HUDEP-2 (cell line): ENCODE measurements around the gene ADAMTSL2.
A peak's percentile ranks its signal among the peaks of the same experiment; 100 is the strongest.

Source experiments
- DNase-seq, 76 experiments: peaks; one replicate each; lab custom pipeline; 2025; ENCODE audit not compliant: unreplicated experiment in 76 of 76; lab: John Stamatoyannopoulos, UW

Gene ADAMTSL2

DNA sequence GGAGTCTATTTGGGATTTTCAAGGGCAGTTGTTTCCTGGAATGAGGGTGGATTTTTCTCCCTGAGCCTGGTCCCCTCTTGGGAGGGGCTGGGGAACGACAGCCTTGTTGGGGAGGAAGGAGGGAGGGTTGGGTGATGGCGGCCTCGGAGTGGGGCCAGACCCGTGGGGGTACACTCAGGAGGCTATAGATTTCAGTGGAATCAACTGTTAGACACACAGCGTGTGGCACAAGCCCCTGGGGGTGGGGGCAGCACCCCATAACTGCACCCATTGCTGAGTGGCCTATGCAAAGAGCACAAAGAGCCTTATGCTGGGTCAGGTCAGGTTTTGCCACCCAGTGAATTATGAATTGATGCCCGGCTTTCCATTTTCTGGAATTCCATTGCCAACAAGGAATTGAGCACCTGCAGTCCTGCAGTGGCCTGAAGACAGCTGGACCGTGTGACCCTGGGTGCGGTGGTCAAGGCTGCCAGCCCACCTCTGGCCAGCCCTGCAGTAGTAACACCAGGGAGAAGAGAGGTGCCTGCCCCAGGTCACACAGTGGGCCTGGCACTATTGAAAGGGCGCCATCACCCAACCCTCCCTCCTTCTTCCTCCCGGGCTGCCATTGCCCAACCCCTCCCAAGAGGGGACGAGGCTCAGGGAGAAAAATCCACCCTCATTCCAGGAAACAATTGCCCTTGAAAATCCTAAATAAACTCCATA is 18.1 kb upstream of the ADAMTSL2 start:
- DNase-seq: no peak

DNA sequence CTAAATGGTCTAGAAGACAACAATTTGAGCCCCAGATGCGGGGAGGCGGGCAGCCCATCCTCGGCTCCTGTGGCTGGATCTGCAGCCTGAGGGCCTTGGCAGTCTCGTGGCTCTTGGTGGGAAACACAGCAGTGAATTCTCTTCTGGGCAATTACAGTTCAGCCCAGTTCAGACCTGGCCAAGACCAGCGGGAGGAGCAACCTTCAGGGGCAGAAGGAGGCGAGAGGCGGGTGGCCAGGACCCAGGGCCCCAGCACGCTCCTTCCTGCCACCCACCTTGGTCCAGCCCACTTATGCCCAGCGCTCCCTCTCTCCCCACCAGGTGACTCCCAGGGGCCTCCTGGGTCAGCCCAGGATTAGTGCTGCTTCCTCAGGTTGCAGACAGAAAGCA is 17.5 kb upstream of the ADAMTSL2 start:
- no peak for DNase-seq

DNA sequence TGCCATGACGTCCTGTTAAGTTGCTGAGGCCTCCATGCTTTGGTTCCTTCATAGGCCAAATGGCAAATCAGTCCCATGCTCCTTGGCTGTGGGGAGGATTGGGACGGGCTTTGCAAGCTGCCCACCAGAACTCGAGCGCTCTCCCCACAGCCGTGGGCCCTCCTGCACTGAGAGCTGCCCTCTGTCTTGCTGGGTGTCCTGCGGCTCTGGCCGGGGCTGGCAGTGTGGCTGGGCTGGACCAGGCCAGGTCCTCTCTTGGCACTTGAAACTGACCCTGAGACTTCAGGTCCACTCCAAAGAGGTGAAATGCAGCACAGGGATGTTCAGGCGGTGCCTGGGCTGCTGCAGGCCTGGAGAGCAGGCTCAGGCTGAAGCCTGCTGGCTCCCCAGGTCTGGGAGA is 16.8 kb upstream of the ADAMTSL2 start:
- DNase-seq: no peak

DNA sequence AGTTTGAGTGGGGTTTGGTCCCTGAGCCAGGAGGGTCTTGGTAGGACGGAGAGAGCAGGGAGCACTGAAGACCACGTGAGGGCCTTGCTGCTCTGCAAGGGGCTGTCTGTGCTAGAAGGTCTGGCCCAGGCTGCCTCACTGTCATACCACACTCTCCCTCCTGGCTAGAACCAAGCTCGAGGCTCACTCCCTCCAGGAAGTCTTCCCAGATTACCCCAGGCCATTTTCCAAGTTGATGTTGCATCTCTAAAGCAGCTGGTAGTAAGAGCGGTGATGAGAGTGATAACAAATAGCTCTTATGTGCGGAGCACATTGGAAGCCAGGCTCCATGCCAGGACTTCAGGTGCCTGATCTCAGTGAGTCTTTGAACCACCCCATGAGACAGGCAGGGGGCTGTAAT is 16.3 kb upstream of the ADAMTSL2 start:
- DNase-seq: no peak

DNA sequence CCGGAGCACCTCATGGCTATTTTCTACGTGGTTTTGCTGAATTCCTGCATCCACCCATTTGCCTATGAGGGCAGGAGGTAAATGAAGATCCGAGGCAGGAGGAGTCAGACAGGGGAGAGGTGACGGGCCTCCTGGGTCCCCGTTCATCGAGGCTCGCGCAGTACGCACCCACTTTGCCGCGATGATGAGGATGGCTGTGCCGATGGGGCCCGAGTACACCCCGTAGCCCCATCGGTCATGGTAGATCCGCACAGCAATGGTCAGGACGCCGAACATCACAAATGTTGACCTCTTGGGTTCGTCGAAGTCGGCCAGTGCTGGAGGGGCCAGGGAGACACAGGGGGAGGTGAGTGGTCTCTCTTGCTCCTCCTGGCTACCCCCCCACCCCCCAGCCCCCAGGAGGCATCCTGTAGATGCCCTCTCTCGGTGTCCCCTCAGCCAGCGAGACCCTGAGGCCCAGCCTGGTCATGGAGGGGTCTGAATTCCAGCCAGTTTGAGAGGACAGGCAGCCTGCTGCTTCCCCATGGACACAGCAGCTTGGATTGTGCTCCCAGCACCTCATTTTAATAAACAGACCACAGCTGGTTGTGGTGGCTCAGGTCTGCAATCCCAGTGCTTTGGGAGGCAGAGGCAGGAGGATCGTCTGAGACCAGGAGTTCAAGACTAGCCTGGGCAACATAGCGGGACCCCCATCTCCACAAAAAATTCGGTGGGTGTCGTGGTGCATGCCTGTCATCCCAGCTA is 15.6 kb upstream of the ADAMTSL2 start:
- DNase-seq: no peak

DNA sequence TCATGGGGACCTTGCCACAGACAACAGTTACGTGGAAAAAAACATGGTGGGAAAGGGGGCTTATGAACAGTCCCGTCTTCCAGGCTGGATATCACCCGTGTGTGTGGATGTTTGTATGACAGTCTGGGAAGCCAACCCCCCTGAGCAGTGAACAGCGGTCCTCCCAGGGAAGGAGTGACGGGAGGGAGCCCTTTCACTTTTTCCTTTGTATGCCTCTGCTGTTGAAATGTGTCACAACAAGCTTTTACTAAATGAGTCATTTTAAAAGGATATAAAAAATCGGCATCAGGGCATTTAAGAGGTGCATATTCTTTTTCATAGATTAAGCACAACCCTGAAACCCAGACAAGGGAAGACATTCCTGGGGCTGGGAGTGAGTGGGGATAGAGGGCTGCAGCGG is 14.8 kb upstream of the ADAMTSL2 start:
- DNase-seq: no peak

DNA sequence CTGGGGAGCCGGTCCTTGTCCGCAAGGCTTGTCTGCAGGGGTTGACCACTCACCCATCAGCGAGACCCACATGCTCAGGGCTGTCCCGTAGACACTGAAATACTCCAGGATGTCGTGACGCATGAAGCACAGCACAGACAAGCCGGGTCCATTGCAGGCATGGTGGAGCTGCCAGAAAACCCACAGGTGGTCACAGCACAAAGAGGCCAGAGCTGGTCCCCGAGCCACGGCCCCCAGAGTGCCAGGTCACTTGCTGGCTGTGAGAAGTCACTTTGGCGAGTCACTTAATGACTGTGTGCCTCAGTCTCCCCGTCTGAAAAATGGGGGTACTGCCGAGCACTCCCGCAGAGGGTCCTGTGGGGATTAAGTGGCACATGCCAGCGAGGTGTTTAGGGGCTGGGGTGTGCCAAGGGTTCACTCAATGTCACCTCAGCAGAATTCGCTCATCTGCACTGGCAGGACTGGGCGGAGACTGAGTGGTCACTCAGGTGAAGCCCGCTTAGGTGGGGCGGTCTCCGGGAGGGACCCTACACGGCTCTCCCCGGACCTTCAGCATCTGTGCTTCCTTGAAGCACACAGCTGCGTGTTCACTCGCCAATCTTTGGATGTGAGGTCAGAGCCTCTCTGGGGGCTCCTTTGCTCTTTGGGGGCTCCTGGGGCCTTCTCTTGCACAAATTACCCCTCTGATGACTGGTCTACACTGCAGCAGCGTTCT is 14.2 kb upstream of the ADAMTSL2 start:
- DNase-seq: no peak

DNA sequence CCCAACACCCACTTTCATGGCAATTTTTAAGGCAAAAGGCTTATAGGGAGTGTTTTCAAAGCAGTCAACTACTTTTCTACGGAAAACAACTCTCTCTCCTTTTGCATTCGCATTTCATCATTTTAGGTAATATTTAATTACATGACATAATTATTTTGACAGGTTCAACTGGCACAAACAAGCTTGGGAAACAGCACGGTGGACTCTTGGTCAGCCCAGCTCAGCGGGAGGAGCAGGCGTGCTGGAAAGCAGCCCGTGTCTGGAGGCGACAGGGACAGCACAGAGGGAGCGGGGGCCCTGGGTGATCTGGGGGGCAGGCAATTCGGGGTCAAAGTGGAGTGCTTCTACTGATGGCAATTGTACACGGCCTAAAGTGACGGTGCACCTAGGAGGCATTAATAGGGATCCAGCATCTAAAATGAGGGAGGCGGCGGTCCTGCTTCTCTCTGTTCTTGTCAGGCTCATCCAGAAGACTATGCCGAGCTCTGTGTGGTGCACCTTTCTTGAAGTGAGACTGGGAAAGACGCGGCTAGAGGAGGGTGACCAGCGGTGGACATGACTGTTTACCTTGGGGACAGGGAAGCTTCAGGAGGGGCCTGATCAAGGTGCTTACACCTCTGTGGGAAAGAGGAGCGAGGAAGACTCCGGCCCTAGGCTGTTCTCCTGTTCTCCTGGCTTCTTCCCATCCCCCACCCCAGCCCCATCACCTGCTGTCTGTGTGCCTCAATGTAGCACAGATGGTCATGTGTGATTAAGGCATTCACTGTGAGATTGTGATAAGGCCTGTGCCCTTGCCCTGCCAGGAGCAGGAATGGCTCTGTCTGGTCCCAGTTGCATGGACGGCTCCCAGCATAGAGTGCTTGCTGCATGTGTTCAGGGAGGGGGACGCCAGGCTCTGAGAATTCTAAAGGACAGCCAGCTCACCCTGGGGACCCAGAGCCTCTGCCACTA is 13.1 kb upstream of the ADAMTSL2 start:
- peak in 69 of 76 experiments; percentile 15 to 81 (median 56) for DNase-seq

DNA sequence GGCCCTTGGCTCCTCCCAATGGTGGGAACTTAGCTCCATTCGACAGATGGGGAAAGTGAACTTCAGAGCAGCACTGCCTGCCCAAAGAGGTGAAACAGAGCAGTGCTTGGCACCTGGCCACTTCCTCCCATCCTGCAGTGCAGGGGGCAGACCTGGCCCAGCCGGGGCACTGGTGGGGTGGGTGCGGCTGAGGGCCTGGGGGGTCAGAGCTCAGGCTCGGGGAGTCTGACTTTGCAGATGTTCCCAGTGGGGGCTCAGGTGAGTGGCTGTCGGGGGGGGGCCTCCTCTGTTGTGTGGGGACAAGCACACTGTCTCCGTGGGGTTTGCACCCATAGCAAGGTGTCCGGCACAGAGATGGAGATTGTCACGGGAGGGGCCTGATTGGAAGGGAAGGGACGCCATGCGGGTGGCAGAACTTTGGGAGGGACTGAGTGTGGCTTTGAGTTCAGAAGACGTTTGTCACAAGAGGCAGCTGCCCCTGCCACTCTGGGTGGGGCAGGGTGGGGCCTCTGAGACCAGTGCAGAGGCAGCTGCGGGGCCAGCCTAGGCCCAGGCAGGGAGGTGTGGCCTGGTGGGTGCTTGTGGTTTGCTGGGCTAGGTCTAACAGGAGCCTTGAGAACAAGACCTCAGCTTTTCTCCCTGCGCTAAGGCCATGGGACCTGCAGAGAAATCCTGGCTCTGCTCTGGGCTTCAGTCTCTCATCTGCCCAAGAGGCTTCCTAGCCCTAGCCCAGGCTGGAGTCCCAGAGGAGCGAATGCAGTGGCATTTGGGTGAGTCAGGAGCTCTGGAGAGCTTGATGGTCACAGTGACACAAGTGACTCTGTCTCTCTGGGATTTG is 12.2 kb upstream of the ADAMTSL2 start:
- DNase-seq: peak in 75 of 76 experiments; percentile 23 to 93 (median 85)

DNA sequence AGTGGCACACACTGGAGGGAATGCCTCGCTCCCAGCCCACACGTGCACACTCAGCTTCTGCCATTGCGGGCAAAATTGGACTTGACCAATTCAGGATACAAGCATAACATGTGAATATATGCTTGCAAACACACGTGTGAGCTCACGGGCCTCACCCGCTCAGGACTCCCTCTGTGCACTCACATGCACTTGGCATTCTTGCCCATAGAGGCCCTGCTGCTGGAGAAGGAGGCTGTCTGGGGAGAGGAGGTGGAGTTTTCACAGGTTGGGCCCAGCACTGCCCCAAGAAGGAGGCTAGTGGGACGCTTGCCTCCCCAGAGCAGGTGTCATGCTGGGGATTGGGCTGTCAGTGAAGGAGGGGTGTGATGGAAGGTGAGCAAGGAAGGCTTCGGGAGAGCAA is 11.4 kb upstream of the ADAMTSL2 start:
- peak in 4 of 76 experiments; percentile 23 to 43 (median 28) for DNase-seq

DNA sequence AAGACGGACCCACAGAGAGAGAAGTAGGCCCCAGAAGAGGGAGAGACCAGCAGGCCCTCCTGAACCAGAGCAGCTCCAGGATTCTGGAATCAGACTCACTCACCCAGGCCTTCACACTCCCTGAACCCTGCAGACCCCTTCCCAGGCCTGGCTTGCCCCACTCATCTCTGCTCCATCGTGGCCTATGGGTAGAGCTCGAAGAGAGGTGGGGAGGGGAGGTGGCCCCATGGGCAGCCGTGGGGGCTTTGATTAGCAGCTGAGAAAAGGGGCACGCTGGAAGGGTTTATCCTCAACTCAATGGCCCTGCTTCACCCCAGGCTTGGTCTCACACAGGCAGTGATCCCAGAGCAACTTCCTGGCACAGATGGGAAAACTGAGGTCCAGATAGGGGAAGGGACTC is 10.4 kb upstream of the ADAMTSL2 start:
- no peak for DNase-seq

DNA sequence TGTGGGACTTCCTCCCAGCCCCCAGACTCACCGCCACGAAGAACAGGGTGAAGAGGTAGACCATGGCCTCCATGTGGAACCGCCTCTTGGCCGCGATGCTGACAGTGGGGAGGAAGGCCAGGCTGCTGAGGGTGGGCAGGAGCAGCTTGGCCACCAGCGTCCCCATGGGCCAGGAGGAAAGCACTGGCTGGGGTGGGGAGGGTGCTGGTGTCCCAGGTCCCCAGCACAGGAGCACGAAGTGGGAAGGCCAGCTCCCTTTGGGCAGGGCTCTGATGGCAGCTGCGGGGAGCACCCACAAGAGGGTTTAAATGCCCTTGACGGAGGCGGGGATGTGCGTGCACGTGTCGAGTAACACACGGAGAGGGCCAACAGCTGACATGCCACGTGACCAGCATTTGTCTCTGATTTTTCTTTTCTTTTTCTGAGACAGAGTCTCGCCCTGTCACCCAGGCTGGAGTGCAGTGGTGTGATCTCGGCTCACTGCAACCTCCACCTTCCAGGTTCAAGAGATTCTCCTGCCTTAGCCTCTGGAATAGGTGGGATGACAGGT is 9.8 kb upstream of the ADAMTSL2 start, which contains the start of gene MYMK:
MYMK (minus strand) TSS at position 281 of the 550 bp plus-strand sequence; CDS start at position 166, 115 bp downstream.
- DNase-seq: no peak

DNA sequence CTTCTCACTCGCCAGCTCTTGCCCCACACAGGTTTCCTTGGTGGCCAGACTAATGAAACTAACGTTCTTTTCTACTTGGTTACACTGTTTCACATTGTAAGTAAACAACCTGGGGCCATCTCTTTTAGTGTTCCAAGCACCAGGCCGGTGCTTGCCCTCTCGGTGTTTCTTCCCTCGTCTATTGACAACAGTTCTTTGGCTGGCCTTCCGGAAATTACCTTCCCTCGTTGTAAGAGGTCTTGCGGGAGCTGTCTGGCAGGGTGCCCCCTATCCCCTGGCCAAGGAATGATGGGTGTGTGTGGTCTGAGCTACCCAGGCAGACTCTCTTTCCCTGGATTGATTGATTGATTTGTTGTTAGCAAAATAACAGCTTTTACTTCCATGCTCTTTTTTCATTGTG is 8.8 kb upstream of the ADAMTSL2 start:
- DNase-seq: no peak

DNA sequence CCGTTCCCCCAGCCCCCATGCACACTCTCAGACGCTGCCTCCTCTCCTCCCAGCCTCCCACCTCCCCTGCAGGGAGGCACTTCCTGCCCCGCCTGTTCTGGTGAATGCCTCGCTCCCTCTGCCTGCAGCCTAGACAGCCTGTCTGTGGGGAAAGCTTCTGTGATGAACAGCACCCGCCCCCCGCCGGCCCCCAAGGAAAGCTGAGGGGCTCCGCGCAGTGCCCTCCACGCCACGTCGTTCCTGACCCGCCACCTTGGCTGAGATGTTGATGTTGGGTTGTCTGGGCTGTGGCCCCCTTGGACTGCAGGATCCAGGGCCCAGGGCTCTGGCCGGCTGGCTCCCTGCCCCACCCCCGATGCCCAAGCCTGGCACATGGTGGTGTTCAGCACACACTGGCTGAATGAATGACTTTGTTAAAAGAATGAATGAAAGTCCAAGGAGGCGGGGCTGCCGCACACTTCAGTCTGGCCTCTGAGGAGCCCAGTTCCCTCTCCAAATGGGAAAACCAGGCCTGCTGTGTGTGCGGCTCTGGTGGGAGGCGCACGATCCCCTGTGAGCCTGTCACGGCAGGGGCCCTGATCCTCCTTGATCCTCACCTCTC is 7.7 kb upstream of the ADAMTSL2 start:
- DNase-seq: peak in 6 of 76 experiments; percentile 9 to 23 (median 16)

DNA sequence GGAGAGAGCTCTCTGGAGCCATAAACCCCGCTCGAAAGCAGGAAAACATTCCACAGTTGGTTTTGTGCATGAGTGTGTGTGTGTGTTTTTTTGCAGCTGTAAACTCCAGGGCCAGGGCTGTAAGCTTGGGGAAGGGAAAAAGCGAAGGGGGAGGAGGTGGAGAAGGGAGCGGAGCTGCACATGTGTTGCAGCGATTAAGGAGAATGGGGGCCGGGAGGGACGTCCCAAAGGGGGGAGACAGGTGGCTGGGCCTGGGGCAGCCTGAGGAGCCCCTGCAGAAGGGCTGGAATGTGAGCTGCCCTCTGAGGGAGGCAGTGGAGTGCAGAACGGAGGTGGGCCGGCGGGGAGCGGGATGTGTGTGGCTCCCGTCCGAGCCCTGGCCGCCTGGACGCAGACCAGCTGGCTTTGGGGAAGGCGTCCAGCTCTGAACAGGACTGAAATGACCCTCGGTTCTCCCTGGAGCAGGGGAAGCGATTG is 7.0 kb upstream of the ADAMTSL2 start:
- no peak for DNase-seq

DNA sequence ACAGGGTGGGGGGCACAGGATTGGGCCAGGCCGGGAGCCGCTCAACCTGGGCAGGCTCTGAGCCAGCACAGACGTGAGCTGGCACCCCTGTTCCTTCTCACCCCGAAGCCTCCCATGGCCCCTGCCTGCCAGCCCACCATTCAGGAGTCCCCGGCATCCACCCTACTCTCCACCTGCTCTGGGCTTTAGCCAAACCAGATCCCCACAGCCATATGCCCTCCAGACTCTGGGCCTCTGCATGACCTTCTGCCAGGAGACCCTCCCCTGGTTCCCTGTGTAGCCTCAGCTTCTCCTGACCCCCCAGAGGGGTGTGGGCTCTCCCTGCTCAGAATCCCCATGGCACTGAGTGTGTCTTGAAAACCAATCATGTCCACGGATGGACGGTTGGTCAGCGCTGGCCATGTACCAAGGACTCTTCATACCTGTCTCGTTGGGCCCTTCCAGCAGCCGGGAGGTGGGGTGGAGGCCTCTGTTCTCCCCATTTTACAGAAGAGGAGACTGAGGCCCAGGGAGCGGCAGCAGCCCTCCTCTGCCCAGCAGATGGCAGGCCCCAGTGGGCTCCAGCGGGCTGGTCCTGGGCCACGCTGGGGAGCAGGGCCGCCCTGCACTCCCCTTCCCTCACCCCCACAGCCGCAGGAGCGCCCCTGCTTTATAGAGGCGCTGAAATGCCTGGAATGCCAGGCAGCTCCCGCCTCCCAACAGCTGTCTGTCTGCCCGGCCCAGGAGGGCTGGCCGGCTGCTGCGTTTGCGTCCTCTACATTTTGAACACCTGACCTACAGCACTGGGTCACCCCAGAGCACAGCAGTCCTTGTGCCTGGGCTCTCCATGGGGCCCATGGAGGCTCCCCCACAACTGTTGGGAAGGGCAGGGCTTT is 6.3 kb upstream of the ADAMTSL2 start:
- no peak for DNase-seq

DNA sequence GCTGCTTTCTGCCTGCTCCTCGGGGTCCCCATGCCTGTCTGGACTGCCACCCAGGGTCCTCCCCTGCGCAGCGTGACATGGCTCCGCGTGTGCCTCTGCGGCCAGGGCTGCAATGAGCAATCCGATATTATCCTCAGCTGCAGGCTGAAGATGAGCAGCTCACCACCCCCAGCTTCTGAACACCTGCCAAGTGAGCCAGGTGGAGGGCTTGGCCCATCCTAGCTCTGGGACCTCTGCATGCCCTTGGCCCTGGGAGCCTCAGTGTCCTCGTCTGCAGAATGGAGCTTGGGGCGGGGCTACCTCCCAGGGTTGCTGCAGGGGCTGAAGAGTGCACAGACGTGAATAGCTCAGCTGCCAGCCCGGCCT is 5.6 kb upstream of the ADAMTSL2 start:
- DNase-seq: peak in 2 of 76 experiments; percentile 8 to 20

DNA sequence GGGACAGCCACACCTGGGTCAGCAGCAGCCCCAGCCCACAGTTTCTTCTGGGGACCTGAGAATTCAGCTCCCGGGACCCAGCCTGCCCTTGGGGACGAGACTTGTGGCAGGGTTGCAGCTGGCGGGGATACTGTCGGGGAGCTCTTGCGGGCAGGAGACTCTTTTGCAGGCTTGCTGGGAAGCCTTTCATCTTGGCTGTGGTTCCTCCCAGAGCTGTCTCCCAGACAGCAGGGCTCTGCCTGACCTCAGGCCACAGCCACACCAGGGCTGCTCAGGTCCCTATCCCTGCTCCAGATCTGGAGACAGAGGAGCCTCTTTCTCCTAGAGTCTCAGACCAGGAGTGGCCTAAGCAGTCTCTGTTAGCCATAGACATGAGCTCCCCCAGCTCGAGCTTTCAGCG is 5.0 kb upstream of the ADAMTSL2 start:
- no peak for DNase-seq
